ENCODE data around the gene LIMA1. TPM values are rescaled to one million over a fixed set of nuclear protein-coding genes. Genes with fewer than 3 reads are reported as not detected.

The LIMA1 gene
- total RNA-seq, 2 donors from 2014 or later = 228 to 385 TPM

GRCh38 chr12:50214018-50214417 lies 69.3 kb downstream of the LIMA1 start:
- H3K36me3 ChIP-seq = no peaks in the 10 kb centered on the region
- H3K27ac ChIP-seq = no peak overlapping the region

GRCh38 chr12:50213439-50213838 lies 69.9 kb downstream of the LIMA1 start:
- no peaks in the 10 kb centered on the region for H3K9me3 ChIP-seq

More at GRCh38 chr12:50214018-50214417, 69.3 kb downstream of the LIMA1 start:
- no peak overlapping the region for H3K4me3 ChIP-seq
- H3K4me1 ChIP-seq = no peaks in the 10 kb centered on the region
- H3K9ac ChIP-seq (ENCODE audit: low read depth in 2 of 2, low read length in 2 of 2) = no peak overlapping the region
- no peaks in the 10 kb centered on the region for H3K9me3 ChIP-seq
- TF ChIP-seq, protein P1, sequence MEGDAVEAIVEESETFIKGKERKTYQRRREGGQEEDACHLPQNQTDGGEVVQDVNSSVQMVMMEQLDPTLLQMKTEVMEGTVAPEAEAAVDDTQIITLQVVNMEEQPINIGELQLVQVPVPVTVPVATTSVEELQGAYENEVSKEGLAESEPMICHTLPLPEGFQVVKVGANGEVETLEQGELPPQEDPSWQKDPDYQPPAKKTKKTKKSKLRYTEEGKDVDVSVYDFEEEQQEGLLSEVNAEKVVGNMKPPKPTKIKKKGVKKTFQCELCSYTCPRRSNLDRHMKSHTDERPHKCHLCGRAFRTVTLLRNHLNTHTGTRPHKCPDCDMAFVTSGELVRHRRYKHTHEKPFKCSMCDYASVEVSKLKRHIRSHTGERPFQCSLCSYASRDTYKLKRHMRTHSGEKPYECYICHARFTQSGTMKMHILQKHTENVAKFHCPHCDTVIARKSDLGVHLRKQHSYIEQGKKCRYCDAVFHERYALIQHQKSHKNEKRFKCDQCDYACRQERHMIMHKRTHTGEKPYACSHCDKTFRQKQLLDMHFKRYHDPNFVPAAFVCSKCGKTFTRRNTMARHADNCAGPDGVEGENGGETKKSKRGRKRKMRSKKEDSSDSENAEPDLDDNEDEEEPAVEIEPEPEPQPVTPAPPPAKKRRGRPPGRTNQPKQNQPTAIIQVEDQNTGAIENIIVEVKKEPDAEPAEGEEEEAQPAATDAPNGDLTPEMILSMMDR (IDR thresholded peaks at IDR 0.05) = no peak
- intact Hi-C loops (cut with DNase I) = no loop called here
- DNase-seq = no peak
- no peaks in the 10 kb centered on the region for H3K27me3 ChIP-seq

GRCh38 chr12:50212071-50212467 lies 71.3 kb downstream of the LIMA1 start:
- Histone ChIP-seq H3K27ac (peak overlapping the region; percentile 19), H3K9me3 (no peaks in the 10 kb centered on the region), H3K4me3 (no peak overlapping the region), H3K36me3 (no peaks in the 10 kb centered on the region), H3K27me3 (no peaks in the 10 kb centered on the region), H3K4me1 (no peaks in the 10 kb centered on the region), H3K9ac (ENCODE audit: low read depth in 2 of 2, low read length in 2 of 2) (no peak overlapping the region)
- intact Hi-C loops (cut with DNase I) = no loop called here
- TF ChIP-seq, protein P1 (IDR thresholded peaks at IDR 0.05) = no peak
- no peak for DNase-seq

More at GRCh38 chr12:50213439-50213838, 69.9 kb downstream of the LIMA1 start:
- no peak overlapping the region for H3K9ac ChIP-seq (ENCODE audit: low read depth in 2 of 2, low read length in 2 of 2)
- no peaks in the 10 kb centered on the region for H3K27me3 ChIP-seq
- DNase-seq = no peak
- TF ChIP-seq, protein P1 (IDR thresholded peaks at IDR 0.05) = no peak
- no peaks in the 10 kb centered on the region for H3K36me3 ChIP-seq
- H3K27ac ChIP-seq = no peak overlapping the region
- no peak overlapping the region for H3K4me3 ChIP-seq
- H3K4me1 ChIP-seq = no peaks in the 10 kb centered on the region
- intact Hi-C loops (cut with DNase I) = no loop called here

- TF ChIP-seq, protein P1 (IDR thresholded peaks at IDR 0.05) = no peak
- Histone ChIP-seq H3K4me3 (no peak overlapping the region), H3K36me3 (no peaks in the 10 kb centered on the region), H3K9ac (ENCODE audit: low read depth in 2 of 2, low read length in 2 of 2) (no peak overlapping the region), H3K4me1 (no peaks in the 10 kb centered on the region), H3K27me3 (no peaks in the 10 kb centered on the region), H3K9me3 (no peaks in the 10 kb centered on the region), H3K27ac (peak overlapping the region; percentile 19)
- no peak for DNase-seq
- intact Hi-C loops (cut with DNase I) = no loop called here
Measured at GRCh38 chr12:50211392-50212070, 71.8 kb downstream of the LIMA1 start.

DNA sequence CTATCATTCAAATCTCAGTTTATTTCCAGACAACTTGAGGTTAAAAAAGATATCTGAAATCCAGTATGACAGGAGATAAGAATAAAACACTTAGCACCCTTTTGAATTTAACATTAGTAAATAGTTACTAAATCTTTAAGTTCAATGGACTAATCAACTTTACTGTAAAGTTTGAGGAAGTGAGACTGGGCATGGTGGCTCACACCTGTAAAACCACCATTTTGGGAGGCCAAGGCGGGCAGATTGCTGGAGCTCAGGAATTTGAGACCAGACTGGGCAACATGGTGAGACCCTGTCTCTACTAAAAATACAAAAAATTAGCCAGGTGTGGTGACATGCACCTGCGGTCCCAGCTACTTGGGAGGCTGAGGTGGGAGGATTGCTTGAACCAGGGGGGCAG lies 75.9 kb downstream of the LIMA1 start:
- no peaks in the 10 kb centered on the region for H3K27me3 ChIP-seq
- intact Hi-C loops (cut with DNase I) = loop anchor here (10.0 kb wide), 1 partner anchor 107 kb away; no protein-coding TSS in a partner anchor
- H3K36me3 ChIP-seq = no peaks in the 10 kb centered on the region
- H3K9ac ChIP-seq (ENCODE audit: low read depth in 2 of 2, low read length in 2 of 2) = no peak overlapping the region
- DNase-seq = no peak
- no peaks in the 10 kb centered on the region for H3K9me3 ChIP-seq
- H3K27ac ChIP-seq = no peak overlapping the region
- TF ChIP-seq, protein P1 (IDR thresholded peaks at IDR 0.05) = no peak
- H3K4me1 ChIP-seq = no peaks in the 10 kb centered on the region
- H3K4me3 ChIP-seq = no peak overlapping the region

All from colonic mucosa (tissue), 4 donors.